D721Med (cell line): ENCODE data around the gene NKAIN2.

Source experiments
- DNase-seq: peaks from one replicate; pipeline ENCODE4 v3.0.0; 2011; ENCODE audit warnings: low spot score; ENCODE audit not compliant: insufficient read length
- FAIRE-seq: peaks from 2 replicates; lab custom pipeline; 2011; peaks lifted over from hg19 to GRCh38; lab: Jason Lieb, UNC
- TF ChIP-seq, protein P1 (sequence below): IDR thresholded peaks from 2 replicates; pipeline ENCODE4 v1.5.1; 2012; ENCODE audit warnings: mild to moderate bottlenecking, control low read depth; ENCODE audit not compliant: insufficient read depth; ENCODE audit errors: missing control alignments

Gene NKAIN2

GRCh38 chr6:123945386-123945785 lies 141.7 kb downstream of the NKAIN2 start:
- TF ChIP-seq, protein P1, sequence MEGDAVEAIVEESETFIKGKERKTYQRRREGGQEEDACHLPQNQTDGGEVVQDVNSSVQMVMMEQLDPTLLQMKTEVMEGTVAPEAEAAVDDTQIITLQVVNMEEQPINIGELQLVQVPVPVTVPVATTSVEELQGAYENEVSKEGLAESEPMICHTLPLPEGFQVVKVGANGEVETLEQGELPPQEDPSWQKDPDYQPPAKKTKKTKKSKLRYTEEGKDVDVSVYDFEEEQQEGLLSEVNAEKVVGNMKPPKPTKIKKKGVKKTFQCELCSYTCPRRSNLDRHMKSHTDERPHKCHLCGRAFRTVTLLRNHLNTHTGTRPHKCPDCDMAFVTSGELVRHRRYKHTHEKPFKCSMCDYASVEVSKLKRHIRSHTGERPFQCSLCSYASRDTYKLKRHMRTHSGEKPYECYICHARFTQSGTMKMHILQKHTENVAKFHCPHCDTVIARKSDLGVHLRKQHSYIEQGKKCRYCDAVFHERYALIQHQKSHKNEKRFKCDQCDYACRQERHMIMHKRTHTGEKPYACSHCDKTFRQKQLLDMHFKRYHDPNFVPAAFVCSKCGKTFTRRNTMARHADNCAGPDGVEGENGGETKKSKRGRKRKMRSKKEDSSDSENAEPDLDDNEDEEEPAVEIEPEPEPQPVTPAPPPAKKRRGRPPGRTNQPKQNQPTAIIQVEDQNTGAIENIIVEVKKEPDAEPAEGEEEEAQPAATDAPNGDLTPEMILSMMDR, result no peak
- no peak for FAIRE-seq
- DNase-seq, result no peak

GRCh38 chr6:123953920-123954319 lies 150.3 kb downstream of the NKAIN2 start:
- DNase-seq (no peak), FAIRE-seq (no peak)
- TF ChIP-seq, protein P1, result no peak

- FAIRE-seq (no peak), DNase-seq (no peak)
- TF ChIP-seq, protein P1, result no peak
These were observed 153.0 kb downstream of the NKAIN2 start for GRCh38 chr6:123956492-123957139.

DNA sequence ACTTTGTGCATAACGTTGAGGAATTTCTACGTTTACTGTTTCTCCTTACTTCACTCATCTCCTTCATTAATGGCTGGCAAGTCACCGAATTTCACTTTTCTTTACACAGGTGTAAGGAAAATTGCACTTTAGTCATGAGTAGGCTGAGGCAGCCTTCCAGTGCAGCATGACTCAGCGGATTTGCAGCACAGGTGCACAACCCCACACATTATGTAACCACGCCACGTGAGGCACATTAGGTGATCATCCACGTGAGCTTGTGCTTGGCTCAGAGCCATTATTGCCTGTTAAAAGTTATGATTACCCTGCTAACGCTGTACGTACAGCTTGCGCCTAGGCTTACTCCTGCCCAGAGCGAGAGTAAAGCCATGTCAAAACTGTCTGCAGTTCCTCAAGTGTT lies 158.8 kb downstream of the NKAIN2 start:
- no peak for FAIRE-seq
- TF ChIP-seq, protein P1, result no peak
- DNase-seq, result no peak

- TF ChIP-seq, protein P1, result peak; percentile 22
- FAIRE-seq (no peak), DNase-seq (no peak)
These were observed 162.2 kb downstream of the NKAIN2 start for GRCh38 chr6:123965894-123966293.

- TF ChIP-seq, protein P1, result no peak
- FAIRE-seq, result no peak
- no peak for DNase-seq
These were observed 163.0 kb downstream of the NKAIN2 start for GRCh38 chr6:123966618-123967017.

GRCh38 chr6:123967905-123968304 lies 164.2 kb downstream of the NKAIN2 start:
- TF ChIP-seq, protein P1, result no peak

More at GRCh38 chr6:123967905-123968304, 164.2 kb downstream of the NKAIN2 start:
- FAIRE-seq (no peak), DNase-seq (no peak)
